GM12874 (cell line): Measurements from ENCODE around the gene SEZ6.

Experiments used
- TF ChIP-seq, protein P1 (sequence below): IDR thresholded peaks from 2 replicates; pipeline ENCODE4 v1.5.1; 2011; ENCODE audit warnings: low read depth, mild to moderate bottlenecking, control low read depth, low read length, moderate library complexity; ENCODE audit not compliant: insufficient read depth

SEZ6 gene

DNA sequence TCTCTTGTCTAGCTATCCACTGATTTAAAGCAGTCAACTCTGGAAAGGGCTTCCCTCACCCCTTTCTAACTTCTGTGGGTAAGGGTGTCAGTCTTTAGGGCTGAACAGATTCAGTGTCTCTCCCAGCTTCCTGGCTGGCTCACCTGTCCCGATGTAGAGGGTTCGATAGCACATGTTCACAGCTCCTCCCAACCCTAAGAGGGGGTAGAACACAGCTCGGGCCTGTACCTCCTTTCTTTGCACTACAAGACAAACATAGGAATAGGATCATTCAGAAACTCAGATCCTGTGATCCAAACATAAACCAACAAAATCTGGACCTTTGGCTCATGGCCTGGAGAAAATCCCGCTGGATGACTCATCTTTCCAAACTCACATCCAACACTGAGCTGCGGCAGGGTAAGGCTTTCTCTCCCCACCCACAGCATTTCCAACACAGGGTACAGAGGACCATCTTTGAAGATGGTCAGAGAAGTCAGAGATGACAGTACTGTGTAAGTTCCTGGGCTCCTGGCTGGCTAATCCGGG, 97.1 kb downstream of the SEZ6 start:
- TF ChIP-seq, protein P1, sequence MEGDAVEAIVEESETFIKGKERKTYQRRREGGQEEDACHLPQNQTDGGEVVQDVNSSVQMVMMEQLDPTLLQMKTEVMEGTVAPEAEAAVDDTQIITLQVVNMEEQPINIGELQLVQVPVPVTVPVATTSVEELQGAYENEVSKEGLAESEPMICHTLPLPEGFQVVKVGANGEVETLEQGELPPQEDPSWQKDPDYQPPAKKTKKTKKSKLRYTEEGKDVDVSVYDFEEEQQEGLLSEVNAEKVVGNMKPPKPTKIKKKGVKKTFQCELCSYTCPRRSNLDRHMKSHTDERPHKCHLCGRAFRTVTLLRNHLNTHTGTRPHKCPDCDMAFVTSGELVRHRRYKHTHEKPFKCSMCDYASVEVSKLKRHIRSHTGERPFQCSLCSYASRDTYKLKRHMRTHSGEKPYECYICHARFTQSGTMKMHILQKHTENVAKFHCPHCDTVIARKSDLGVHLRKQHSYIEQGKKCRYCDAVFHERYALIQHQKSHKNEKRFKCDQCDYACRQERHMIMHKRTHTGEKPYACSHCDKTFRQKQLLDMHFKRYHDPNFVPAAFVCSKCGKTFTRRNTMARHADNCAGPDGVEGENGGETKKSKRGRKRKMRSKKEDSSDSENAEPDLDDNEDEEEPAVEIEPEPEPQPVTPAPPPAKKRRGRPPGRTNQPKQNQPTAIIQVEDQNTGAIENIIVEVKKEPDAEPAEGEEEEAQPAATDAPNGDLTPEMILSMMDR = no peak

DNA sequence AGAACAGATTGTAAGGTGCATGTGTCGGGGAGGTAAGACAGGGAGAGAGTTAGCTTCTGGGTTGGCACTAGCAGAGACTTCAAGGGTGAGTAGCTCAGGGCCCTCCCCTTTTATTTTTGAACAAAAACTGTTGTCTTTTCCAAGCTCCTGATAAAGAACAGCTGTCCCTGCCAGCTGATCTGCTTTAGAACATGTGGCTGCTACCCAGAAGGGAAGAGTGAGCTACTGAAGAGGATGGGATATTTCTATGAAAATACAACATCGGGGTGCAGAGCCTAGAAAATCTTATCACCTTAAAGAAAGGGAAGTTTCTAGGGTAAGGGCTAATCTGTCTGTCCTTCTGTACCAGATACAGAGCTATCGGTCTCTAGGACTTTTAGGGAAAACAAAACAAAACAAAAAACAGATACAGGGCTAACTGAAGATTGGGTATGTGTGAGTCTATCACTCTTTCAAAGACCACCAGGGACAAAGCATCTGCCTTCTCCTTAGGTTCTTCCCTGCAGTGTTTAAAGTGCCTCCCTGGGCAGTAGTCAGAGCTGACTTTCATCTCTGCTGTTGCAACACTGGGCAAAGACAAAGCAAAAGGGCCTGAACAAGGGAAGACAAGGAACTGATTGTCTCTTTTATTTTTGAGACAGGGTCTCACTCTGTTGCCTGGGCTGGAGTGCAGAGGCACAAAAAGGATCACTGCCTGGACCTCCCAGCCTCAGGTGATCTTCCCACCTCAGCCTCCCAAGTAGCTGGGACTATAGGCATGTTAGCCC, 97.9 kb downstream of the SEZ6 start:
- TF ChIP-seq, protein P1 = no peak

DNA sequence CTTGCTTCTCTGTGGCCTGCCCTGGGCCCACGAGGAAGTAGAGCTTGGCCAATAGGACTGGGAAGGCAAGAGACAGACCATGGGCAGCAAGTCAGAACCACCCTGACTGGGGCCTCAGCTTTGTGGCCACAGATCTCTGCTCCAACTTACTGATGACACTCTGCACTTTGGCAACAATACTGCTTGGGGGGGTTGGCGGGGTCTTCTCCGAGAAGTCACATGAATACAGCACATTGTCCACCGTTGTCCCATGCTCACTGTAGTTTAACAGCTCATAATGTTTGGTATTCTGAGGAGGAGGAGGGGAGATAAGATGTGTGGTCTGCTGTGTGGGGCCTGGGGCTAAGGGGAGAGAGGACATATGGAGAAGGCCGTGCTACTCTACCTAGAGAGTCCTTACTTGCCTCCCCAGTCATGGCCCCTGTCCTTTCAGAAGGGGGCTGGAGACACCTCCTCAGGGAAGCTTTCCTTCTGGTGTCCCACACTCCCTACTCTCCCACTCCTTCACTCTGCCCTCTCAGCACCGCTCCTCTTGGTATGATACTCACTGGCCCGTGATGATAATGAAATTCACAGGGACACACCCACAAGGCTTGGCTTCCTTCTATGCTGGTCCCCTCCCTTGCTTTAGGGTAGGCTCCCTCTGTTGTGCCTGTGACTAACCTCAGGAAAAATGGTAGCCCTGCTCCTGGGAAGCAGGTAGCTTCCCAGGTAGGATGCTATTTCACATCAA, 99.0 kb downstream of the SEZ6 start:
- TF ChIP-seq, protein P1 = no peak

DNA sequence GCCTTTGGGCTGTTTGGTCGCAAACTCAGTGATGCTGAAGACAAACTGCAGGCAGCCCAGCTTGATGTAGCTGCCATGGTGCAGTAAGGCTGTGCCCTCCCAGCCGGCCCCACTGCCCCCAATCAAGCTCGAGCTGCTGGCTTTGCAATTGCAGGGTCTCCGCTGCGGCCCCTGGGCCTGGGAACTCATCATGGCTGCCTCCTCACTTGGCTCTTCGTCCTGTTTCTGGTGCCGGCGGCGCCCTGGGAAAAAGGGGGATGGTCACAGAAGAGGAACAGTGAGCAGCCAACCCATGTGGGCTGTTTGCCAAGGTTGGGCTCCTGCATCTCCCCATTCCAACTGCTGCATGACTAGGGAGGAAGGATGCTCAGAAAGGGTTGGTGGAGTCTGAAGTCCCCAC, 99.6 kb downstream of the SEZ6 start:
- TF ChIP-seq, protein P1 = no peak
